ENCODE measurements around the gene LRRTM1.

Gene LRRTM1, protein sequence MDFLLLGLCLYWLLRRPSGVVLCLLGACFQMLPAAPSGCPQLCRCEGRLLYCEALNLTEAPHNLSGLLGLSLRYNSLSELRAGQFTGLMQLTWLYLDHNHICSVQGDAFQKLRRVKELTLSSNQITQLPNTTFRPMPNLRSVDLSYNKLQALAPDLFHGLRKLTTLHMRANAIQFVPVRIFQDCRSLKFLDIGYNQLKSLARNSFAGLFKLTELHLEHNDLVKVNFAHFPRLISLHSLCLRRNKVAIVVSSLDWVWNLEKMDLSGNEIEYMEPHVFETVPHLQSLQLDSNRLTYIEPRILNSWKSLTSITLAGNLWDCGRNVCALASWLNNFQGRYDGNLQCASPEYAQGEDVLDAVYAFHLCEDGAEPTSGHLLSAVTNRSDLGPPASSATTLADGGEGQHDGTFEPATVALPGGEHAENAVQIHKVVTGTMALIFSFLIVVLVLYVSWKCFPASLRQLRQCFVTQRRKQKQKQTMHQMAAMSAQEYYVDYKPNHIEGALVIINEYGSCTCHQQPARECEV

DNA sequence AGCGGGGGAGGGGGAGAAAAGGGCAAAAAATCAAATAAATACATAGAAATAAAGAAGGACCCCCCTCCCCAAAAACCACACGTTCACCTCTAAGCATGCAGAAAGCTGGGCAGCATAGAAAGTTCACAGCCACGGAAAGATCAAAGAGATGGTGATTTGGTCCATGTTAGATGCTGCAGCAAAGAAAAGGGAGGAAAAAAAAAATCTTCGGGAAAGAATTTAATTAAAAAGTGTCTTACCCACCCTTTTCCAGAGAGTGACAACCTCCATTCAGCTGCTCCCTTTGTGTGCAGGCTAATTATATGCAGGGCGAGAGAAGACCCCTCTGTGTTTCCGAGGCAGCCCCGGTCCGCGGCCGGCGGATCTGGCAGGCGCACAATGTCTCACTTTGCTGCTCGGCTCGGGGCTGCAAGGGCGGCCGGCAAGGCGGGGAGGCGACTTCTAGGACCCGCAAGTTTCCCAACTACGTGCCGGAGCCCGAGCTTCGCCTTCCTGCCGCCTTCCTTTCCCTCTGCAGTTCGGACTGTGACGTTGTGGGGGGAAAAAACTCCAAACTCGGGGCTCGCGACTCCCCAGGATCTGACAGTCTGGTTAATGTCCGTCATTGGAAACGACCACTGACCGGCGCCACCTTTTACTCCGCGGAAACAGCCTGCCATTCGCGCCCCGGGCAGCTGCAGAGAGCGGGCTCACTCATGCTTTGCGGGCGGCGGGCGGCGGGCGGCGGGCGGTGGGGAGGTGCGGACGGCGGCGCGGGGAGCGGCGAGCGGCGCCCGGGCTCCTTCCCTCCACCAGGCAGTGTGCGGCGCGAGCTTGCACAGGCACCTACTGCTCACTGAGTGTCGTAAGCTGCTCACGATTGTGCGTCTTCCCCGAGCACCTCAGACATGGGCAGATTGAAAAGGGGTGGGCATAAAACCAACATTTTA, at the start of gene LRRTM1:
Gene LRRTM1, minus strand, starts transcription at position 844 of the 929 bp plus-strand sequence. CDS start 933 bp downstream, outside the sequence.
- DNase-seq: no peak

DNA sequence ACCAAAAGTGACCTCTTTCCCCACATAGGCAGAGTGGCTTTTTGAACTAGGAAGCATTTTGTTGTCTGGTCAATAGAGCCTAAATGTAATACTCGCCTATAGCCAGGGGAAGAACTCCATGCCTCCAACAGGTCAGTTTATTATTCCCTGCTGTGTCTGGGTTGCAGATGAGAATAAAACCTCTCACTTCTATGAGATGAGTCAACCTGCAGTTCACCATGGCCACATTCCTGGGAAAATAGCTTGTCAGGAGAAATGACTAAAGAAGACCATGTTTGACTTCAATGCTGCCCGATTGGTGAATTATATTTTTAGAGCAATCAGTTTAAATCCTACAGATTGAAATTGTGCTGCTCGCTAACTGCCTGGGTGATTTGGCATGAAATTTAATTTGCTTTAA, 46.7 kb upstream of the LRRTM1 start:
- no peak for DNase-seq

DNA sequence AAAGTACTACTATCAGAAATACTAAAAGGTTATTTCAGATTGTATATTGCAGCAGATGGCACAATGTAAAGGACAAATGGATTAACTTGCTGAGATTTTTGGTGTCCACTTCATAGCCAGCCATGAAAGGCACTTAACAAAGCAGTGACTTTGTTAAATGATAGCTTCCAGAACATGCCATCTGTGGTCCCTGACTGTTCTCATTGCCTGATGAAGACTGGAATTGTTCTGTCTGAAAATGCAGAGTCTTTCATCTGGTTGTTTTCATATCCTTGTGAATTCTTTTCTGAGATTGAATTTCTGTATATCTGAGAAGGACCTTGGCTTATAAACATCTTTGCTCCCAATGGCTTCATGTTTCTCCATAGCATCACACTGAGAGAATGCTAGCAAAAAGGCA, 44.4 kb upstream of the LRRTM1 start:
- no peak for DNase-seq

DNA sequence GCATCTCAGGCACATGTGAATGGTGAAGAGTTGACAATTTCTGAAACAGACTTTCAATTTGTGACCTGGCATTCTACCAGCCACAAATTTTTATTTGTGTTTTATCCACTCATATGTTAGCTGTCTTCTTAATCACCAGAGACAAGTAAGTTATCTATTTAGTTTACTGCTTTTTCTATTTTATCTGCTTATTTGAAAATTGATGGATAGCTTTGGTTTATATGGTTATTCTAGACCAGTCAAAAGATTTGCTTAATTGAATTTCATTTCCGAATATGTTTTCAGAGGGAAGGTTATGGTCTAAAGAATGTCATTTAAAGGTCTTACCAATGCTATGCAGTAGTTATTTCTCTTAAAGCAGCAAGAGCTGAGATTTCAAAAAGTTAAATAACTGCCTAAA, 43.5 kb upstream of the LRRTM1 start:
- no peak for DNase-seq

DNA sequence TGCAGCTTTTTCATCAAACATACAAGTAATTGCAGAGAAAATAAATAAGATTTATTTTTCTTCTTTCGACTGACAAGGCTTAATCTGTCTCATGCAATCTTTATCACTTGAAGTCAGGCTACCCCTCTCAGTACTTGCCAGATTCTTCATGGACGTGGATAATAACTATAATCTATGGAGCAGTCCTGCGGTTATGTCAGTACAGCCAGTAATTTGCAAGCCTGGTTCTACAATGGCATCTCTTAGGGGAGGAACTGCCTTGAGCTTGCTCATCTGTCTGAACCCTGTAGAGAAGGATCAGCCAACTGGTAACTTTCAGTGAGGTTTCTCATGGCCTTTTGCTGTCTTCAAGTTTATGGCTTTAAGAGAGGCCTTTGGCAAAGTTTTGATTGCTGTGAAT, 35.5 kb upstream of the LRRTM1 start:
- DNase-seq: no peak

DNA sequence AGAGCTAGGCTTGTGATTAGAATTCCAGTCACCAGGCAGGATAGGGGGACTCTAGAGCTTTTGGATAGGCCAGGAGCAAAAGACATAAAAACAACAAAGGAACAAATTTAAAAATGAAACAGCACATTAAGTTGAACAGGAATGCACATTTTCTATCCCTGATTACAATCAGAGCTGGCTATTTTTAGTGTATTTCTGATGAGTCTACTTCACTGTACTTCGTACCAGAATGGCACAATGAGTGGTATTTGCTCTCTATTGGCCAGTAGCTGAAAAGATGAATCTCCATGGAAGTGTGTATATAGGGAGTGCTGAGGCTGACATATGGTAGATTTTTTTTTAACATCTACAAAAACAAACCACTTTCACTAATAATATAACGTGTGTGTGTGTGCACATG, 34.2 kb upstream of the LRRTM1 start:
- no peak for DNase-seq

DNA sequence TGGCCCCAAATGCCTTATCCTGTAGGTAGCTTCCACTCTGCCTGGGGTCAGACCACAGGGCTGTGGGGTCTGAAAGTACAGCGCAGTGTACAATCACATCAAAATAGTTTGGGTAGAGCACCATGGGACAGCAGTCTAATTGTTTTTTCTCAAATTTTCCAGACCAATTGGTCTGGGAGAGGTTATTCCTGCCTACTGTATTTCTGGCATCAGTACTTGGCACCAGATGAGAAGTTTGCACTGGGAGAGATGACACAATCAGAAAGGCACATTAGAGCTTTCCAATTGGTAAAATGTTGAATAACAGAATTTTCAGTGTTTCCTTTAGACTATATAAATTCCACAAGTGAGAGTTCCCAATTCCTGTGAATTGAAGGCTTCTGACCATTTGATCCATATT, 30.9 kb upstream of the LRRTM1 start:
- DNase-seq: no peak

DNA sequence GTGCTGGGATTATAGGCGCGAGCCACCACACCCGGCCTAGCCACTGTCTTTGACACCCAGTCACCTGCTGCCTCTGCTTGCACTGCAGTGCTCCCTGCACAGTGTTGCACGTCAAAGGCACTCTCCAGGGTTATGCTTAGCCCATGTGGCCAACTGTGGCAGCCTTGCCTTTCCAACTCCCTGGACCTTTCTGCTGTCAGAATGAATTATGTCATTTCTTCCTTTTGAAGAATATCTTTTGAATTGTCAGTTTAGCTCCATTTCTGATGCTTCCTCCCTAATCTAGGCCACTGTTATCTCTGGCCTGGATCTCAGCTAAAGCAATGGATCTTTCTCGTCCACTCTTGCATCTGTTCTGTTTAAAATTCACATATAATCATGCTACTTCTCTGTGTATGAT, 29.3 kb upstream of the LRRTM1 start:
- no peak for DNase-seq

DNA sequence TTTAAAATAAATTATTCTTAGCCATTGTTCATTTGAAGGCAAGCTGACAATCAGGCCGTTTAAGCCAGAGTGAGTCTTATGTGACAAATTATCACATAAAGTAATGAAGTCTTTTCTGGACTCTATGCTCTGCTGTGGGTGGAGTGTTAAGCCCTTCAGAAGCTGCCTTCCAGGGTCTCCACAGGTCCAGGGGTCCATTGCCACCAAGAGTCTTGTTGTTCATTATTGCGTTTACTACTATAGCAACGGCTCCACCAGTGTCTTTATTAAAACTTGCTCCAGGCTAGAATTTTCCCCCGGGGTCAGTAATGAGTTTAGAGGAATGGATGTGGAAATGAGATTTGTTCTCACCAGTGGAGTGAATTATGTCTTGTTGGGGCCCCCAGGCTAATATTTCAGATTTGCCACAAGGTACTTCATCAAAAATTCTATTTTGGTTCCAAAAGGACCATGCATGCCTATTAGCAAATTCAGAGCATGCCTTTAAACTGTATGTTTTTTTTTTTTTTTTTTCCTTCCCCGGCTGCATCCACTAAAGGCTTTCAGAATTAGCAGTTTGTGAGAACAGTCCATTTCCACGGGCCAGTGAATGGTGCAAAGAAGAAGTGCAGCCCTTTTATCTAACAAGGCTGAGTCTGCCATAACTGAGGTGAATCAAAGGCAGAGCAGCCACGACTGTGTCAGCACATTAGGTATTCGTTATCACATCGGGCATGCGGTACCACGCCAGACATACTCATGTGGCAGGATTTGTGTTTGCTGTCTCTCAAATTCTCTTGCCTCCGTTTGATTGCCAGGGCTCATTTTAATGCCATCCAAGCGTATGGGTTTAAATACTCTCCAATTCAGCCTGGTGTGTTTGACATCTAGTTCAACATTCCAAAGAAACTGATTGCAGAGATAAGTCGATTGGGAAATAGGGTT, 26.2 kb upstream of the LRRTM1 start:
- DNase-seq: no peak

DNA sequence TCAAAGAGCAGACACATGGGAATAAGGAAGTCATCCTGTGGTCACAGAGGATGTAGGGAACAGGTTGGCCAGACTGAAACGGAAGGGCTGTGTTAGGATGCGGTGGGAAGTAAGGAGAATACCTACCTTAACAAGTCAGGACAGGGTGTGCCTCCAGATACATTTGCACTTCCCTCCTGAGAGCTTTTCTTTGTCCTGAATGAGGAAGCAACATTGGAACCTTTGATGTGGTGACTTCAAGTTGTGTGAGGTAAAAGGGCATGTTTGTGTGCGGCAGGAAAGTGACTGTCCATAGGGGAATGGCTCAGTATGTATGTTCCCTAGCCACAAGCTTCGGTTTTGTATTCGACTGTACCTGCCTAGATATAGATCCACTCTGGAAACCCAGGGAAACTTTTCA, 24.9 kb upstream of the LRRTM1 start:
- DNase-seq: no peak

DNA sequence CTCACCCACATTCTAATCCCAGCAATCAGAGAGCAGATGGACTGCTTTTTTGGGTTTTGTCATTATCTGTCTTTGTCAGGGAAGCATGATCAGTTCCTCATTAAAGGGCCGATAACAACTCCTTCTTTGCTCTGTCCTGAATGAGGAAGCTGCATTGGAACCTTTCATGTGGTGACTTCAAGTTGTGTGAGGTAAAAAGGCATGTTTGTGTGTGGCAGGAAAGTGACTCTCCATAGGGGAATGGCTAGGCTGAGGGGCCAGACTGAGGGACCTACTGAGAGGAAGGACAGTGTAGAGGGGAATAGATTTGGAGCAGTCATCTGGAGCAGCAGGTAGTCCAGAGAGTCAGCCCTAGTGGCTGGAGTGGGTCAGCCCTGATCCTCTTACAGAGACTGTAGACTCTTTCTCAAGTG, 23.6 kb upstream of the LRRTM1 start:
- no peak for DNase-seq

DNA sequence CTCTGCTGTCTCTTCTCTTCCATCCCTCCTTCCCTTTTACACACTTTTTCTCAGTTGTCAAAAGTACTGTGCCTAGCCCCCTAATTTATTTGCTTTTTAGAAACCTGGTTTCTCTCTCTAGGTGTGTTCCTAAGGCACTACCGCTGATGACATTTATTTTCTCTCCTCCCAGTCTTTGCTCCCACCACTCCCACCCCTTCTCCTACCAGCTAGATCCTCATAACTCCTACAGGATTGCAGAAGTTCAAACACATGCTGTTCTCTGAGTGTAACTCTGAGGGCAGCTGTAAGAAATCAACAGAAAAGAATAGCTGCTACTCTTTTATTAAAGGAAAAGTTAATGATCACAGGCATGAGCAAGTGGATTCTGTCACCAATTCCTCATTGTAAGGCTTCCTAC, 22.3 kb upstream of the LRRTM1 start:
- DNase-seq: no peak

DNA sequence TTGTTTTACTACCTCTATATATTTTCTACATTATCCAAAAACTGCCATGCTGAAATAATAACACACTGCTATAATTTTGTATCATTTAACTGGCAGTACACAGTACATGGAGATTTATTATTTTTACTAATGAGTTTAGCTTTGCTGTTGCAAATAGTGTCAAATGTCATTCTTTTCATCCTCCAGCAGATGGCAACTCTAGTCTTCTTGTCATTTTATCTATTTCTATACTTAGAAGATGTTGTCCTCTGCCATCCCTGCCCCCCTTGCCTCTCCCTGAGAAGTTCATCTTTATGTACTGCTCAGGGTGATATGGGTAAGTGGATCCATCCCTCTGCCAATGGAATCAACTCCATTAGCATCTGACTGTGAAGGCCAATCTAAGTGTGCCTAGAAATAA, 21.7 kb upstream of the LRRTM1 start:
- no peak for DNase-seq

DNA sequence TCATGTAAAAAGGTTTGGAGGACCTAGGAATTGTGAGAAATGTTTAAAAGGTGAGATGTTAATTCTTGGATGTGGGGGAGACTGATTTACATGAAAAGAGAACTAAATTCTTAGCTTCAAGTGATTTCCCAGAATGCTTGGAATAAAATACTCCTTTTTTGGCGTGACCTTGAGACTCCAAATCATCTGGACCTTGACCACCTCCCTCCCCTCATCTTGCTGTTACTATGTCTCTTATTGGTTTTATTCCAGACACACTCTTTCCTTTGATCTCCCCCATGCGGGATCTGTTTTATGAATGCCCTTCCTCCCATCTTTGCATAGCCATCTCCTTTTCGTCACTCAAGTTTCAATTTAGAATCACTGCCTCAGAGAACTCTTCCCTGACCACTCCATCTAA, 20.0 kb upstream of the LRRTM1 start:
- no peak for DNase-seq

DNA sequence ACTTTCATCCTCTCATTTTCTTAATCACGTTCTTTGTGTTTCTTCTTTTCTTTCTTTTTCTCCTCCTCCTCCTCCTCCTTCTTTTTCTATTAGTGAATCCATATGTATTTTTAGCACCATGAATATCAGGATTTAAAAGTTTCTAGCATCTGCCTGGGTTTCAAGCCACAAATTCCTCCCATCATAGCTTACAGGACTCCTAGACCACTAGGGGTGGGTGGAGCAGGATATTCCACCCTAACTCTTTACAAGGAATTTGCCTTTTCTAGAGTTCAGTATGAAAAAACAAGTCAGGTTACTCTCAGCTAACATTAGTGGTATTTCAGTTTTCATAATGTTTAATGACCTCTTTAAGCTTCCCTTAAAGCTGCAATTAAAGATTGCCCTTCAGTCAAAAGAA, 19.1 kb upstream of the LRRTM1 start:
- no peak for DNase-seq

DNA sequence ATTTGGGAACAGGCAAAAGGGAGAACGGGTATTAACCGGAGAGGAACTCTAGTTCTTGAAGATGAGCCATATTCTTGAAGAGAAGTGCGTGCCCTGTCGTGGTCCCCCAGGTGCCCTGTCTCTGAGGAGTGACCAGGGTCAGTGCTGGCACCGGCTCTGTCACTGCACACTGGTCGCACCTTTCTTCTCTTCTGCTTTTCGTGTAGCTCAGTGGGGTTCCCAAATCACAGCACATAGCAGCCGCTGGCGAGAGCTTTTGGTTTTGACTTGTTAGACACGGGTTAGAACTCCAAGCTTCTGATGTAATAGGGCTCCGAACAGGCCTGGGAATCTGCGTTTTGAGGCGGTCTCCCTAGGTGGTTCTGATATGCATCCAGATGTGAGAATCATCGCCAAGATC, 18.4 kb upstream of the LRRTM1 start:
- DNase-seq: no peak

DNA sequence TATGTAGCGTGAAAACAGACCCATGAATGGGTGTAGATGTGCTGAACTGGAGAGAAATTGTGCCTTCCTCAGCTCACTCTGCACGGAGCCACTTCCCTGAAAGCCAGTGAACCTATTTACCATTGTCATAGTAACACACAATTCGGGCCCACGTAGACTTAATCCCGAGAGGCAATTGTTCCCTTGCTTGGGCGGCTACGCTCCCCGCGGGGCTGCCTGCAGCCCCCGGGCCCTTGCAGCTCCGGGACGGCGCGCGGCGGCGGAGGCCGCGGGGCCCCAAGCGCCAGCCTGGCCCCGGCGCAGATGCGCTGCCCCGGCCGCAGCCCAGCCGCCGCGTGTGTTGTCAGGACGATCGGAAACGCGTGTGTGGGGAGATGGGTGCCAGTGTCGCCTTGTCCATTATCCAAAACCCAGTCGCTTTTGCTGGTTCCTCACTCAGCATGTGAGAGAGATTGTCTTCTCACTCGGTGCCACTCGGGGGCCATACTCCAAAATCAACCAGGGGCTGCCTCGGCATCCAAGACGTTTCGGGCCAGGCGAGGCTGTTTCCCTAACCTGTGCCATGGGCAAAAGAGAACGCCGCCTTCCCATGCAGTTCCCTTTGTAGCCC, 17.9 kb upstream of the LRRTM1 start:
- no peak for DNase-seq

DNA sequence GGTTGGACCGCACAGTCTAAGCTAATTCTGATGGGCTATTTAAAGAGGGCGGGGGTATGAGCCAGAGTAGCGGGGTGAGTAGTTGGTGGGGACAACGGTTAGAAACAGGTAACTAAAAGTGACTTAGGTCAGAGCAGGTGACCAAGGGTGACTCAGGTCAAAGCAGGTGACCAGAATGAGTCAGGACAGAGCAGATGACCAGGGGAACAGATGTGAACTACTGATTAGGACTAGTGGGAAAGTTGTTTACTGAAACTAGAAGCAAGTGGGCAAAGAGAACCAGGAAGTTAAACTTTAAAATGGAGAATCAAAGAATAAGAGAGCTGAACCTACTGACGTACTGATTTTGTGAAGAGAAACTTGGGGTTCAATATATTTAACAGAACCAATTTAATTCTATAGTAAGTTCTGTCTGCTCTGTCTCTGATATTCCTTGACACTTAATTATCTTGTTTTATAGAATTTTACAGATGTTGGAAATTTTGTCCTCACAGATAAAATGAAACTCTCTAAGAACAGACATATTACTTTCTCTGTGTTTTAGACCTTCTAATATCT, 7.8 kb upstream of the LRRTM1 start:
- DNase-seq: no peak

DNA sequence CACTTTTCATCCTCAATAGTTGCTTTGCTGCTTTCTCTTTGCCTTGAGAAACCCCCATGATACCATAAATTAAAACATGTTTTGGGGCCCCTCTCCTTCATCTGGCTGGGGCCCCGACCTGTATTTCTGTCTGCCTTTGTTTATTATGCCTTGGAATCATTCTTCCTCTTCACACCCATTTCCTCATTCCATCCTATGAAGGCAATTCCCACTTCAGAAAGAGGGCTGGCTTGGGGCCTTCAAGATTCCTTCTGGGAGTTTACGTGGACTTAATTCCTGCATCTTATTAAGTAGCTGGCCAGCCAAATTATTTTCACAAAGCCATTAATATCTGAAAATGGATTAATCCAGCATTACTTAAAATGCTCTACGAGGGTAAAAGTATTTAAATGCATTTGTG, 6.8 kb upstream of the LRRTM1 start:
- DNase-seq: no peak

DNA sequence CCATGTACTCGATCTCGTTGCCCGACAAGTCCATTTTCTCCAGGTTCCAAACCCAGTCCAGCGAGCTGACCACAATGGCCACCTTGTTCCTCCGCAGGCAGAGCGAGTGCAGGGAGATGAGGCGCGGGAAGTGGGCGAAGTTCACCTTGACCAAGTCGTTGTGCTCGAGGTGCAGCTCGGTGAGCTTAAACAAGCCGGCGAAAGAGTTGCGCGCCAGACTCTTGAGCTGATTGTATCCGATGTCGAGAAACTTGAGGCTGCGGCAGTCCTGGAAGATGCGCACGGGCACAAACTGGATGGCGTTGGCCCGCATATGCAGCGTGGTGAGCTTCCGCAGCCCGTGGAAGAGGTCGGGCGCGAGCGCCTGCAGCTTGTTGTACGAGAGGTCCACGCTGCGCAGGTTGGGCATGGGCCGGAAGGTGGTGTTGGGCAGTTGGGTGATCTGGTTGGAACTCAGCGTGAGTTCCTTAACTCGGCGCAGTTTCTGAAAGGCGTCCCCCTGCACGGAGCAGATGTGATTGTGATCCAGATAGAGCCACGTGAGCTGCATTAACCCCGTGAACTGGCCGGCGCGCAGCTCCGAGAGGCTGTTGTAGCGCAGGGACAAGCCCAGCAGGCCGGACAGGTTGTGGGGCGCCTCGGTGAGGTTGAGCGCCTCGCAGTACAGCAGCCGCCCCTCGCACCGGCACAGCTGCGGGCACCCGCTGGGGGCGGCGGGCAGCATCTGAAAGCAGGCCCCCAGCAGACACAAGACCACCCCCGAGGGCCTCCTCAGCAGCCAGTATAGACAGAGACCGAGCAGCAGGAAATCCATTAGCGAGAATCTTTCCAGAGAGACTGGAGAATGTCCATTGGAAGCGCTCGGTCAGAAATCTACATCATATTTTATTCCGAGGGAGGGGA, 1.3 kb downstream of the LRRTM1 start:
- DNase-seq: no peak
